Duodenal mucosa (tissue), 2 donors: ENCODE results near the gene STRBP.

Experiments used
- H3K27ac ChIP-seq: one replicate; pipeline ENCODE4 v1.7.0; 2013; ENCODE audit warnings: low read depth, low read length
- H3K27me3 ChIP-seq, 2 donors: one replicate each; pipeline ENCODE4 v1.7.0; 2013; ENCODE audit warnings: low read length in 2 of 2, control low read depth in 1 of 2; ENCODE audit not compliant: insufficient read depth in 2 of 2, control insufficient read depth in 1 of 2
- H3K36me3 ChIP-seq, 2 donors: one replicate each; pipeline ENCODE4 v1.7.0; 2013; ENCODE audit warnings: low read length in 2 of 2, control low read depth in 1 of 2; ENCODE audit not compliant: insufficient read depth in 2 of 2, control insufficient read depth in 1 of 2
- H3K4me1 ChIP-seq, 2 donors: one replicate each; pipeline ENCODE4 v1.7.0; 2013; ENCODE audit warnings: low read length in 2 of 2, control low read depth in 1 of 2; ENCODE audit not compliant: insufficient read depth in 2 of 2, control insufficient read depth in 1 of 2
- H3K4me3 ChIP-seq, 2 donors: one replicate each; pipeline ENCODE4 v1.7.0; 2013; ENCODE audit warnings: low read length in 2 of 2, low read depth in 1 of 2
- H3K9ac ChIP-seq, 2 donors: one replicate each; pipeline ENCODE4 v1.7.0; 2013; ENCODE audit warnings: low read length in 2 of 2, low read depth in 1 of 2
- H3K9me3 ChIP-seq, 2 donors: one replicate each; pipeline ENCODE4 v1.7.0; 2013; ENCODE audit warnings: low read length in 2 of 2, control low read depth in 1 of 2; ENCODE audit not compliant: control insufficient read depth in 1 of 2

STRBP gene

DNA sequence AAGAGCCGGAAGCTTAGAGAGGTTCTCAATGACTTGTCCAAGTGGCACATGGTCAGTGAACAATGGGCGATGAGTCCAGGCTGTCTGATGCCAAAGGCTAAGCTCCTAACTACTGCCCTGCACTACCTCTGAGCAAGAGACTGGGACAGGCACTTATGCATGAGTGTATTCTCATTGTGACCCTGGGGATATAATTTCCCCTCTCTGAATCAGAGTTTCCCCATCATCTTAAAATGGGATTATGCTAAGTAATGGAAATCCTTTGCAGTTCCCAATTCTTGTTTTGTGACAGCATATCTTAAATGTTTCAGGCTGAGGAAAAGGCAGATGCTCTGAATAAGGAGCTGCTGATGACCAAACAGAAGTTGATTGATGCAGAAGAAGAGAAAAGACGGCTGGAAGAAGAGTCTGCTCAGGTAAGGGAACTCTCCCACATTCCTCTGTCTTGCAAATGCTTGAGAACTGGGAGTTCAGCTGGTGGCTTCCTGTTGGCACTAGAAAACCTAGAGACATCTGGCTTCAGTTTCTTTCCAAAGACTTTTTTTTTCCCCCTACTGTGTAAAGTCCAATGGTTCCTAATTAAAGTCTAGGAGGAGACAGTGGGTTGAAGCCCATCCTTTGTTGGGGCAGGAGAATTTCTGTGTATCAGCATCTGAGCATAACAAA lies 170.8 kb downstream of the STRBP start:
- H3K9ac ChIP-seq, result no peak overlapping the region
- H3K36me3 ChIP-seq, result peaks cover 50 to 58% of the 10 kb centered on the region in 2 donors
- no peaks in the 10 kb centered on the region for H3K4me1 ChIP-seq
- no peak overlapping the region for H3K4me3 ChIP-seq
- no peaks in the 10 kb centered on the region for H3K9me3 ChIP-seq
- no peak overlapping the region for H3K27ac ChIP-seq
- H3K27me3 ChIP-seq, result no peaks in the 10 kb centered on the region

DNA sequence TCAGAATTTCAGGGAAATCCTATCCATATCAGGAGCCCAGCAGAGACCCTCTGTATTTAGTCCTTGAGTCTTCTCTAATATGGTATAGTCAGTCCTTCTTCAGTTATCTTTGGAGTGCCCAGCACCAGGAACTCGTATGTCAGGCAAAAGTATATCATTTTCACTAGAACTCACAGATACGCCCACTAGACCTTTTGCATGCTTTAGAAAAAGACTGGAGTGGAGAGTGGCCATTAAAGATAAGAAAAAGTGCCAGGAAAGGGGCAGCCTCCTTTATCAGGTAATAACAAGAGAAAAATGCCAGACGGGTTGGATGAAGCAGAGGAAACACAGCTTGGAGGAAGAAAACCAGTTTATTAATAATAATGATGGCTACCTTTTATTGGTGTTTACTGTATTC lies 171.4 kb downstream of the STRBP start:
- Histone ChIP-seq H3K27me3 (no peaks in the 10 kb centered on the region), H3K4me3 (no peak overlapping the region), H3K4me1 (no peaks in the 10 kb centered on the region), H3K9ac (no peak overlapping the region), H3K27ac (no peak overlapping the region), H3K36me3 (peaks cover 49 to 57% of the 10 kb centered on the region in 2 donors), H3K9me3 (no peaks in the 10 kb centered on the region)

DNA sequence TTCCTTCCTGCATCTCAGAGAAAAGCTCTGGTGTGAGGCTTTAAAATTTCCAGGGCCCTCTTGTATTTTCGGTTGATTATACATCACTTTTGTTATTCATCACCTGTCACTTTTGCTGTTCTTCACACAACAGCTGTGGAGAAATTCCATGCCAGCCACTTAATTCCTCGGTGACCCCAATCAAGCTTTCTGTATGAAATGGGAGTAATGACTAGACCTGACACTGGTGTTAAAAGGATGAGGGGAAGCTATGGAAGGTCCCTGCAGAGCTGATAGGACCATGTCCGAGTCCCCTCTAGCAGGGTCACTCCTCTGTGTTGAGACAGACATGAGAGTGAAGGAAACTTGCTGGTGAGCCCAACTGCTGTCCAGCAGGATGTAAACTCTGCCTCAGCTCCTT lies 175.2 kb downstream of the STRBP start:
- no peak overlapping the region for H3K9ac ChIP-seq
- H3K27ac ChIP-seq, result no peak overlapping the region
- H3K27me3 ChIP-seq, result no peaks in the 10 kb centered on the region
- H3K4me3 ChIP-seq, result no peak overlapping the region
- no peaks in the 10 kb centered on the region for H3K4me1 ChIP-seq
- H3K36me3 ChIP-seq, result peaks cover 30 to 54% of the 10 kb centered on the region in 2 donors
- no peaks in the 10 kb centered on the region for H3K9me3 ChIP-seq

DNA sequence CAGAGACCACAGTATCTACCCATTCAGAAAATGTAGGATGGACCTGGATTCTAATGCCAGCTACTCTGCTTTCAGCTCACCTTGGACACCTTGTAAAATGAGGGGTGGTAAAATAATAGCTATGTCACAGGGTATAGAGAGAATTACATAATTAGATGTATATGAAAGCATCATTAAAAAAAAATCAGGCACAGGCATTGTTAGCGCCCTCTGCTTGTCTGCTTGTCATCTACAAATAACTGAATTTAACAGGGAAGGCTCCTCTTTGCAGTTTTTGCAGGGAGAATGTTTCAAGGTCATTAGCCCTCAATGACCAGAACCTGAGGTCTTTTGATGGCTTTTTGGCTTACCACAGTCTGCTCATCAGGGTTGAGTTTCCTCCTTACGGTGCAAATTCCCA lies 176.9 kb downstream of the STRBP start:
- no peaks in the 10 kb centered on the region for H3K27me3 ChIP-seq
- H3K4me1 ChIP-seq, result no peaks in the 10 kb centered on the region
- H3K9me3 ChIP-seq, result no peaks in the 10 kb centered on the region
- peaks cover 21 to 47% of the 10 kb centered on the region in 2 donors for H3K36me3 ChIP-seq
- no peak overlapping the region for H3K4me3 ChIP-seq
- no peak overlapping the region for H3K27ac ChIP-seq
- no peak overlapping the region for H3K9ac ChIP-seq

DNA sequence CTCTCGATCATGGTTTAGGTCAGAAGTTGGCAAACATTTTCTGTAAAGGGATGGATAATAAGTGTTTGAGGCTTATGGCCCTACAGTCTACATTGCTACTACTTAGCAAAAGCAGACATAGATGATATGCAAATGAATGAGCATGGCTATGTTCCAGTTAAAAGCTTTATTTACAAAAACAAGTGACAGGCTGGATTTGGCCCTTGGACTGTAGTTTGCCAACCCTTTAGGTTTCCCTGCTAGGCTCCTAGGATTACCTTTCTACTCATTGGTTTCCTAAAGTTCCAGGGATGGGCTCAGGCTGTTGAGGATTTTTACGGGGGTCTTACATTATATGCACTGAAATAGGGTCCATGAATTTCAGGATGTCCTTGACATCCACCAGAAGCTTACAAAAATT lies 177.4 kb downstream of the STRBP start:
- no peaks in the 10 kb centered on the region for H3K9me3 ChIP-seq
- peaks cover 21 to 46% of the 10 kb centered on the region in 2 donors for H3K36me3 ChIP-seq
- no peak overlapping the region for H3K4me3 ChIP-seq
- no peak overlapping the region for H3K9ac ChIP-seq
- no peaks in the 10 kb centered on the region for H3K4me1 ChIP-seq
- H3K27me3 ChIP-seq, result no peaks in the 10 kb centered on the region
- no peak overlapping the region for H3K27ac ChIP-seq

DNA sequence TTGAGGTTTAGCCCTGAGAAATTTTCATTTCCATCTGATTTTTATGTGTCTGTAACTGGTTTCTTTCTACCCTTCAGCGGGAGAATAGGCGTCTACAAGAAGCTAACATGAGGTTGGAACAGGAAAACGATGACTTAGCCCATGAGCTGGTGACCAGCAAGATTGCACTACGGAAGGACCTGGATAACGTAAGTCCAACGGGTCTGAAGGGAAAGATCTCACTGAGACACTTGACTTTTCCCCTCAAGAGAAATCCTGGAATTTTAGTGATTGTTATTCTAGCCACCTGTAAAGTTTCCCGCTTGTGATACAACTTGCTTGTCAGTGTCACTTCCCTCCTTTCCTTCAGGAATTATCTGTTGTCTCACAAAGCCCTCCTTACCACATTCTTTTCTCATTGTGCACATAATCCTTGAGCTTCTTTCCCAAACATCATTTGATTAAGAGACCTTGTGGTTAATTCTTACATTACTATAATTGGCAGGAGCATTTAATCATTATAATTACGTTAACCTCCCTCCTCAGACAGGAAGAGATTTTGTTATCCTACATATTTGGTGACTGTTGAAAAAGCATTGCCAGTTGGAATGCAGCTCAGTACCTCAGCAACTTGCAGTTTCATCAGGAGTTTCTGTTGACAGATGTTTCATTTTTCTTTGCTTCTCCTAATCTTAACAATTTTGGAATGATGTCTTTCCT lies 178.0 kb downstream of the STRBP start:
- Histone ChIP-seq H3K9me3 (no peaks in the 10 kb centered on the region), H3K27ac (no peak overlapping the region), H3K4me3 (no peak overlapping the region), H3K9ac (no peak overlapping the region), H3K27me3 (no peaks in the 10 kb centered on the region), H3K4me1 (no peaks in the 10 kb centered on the region), H3K36me3 (peaks cover 21 to 50% of the 10 kb centered on the region in 2 donors)

DNA sequence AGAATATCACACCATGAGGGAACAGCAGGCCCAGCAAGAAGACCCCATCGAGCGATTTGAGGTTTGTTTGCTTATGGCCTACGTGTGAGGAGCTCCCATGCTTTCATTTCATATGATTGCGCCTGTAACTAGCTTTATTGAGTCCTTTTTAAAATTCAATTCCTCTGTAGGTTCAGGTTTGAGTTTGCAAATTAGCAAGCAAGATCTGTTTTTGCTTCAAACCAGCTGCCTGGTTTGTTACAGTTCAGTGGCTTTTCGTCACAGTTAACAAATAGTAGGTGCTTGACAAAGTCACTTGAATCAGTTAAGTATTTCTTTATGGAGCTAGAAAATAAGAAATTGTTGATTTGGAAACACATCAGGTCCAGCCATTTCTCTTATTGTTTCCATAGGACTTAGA lies 178.6 kb downstream of the STRBP start:
- Histone ChIP-seq H3K27ac (no peak overlapping the region), H3K9me3 (no peaks in the 10 kb centered on the region), H3K4me3 (no peak overlapping the region), H3K27me3 (no peaks in the 10 kb centered on the region), H3K9ac (no peak overlapping the region), H3K4me1 (no peaks in the 10 kb centered on the region), H3K36me3 (peaks cover 22 to 56% of the 10 kb centered on the region in 2 donors)

DNA sequence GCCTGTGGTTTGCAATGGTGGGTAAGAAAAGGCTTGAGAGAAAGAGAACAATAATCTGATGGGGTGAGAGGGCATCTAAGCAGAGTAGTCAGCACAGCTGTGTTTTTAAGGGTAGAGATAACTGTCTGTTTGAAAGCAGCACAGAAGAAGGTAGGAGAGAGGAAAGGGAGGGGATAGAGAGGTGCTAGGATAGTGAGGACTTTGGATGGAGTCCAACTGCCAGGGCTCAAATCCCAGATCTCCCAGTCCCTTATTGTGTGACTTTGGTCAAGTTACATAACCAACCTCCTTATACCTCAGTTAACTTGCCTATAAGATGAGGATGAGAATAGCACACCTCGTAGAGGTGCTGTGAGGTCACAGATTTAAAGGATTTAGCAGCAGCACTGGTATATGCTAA lies 179.3 kb downstream of the STRBP start:
- Histone ChIP-seq H3K4me3 (no peak overlapping the region), H3K27ac (no peak overlapping the region), H3K4me1 (no peaks in the 10 kb centered on the region), H3K9ac (no peak overlapping the region), H3K27me3 (no peaks in the 10 kb centered on the region), H3K9me3 (no peaks in the 10 kb centered on the region), H3K36me3 (peaks cover 27 to 60% of the 10 kb centered on the region in 2 donors)

DNA sequence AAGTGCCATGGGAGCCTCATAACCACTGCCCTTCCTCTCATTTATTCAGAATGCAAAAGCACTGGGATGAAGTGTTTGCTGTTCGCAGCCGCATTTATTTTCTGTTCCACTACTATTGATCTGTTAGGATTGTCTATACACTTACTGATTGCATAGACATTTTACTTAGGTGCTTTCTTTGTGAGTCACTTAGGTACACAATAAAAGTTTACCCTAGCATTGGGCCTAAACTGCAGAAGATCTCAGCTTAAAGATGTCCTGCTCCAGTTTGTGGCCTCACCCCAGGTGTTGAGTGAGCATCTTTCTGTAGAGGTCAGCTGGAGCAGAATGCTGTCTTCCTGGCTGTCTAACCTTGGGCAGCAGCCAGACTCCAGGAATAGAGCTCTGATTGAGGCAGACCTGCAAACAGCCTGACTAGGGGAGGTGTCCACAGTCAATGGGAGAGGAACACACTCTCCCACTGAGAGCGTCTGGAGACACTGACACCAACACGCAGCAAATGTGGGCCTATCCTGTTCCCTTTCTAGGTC lies 181.0 kb downstream of the STRBP start:
- no peaks in the 10 kb centered on the region for H3K4me1 ChIP-seq
- H3K9me3 ChIP-seq, result no peaks in the 10 kb centered on the region
- no peak overlapping the region for H3K27ac ChIP-seq
- no peak overlapping the region for H3K9ac ChIP-seq
- no peaks in the 10 kb centered on the region for H3K27me3 ChIP-seq
- H3K36me3 ChIP-seq, result peaks cover 23 to 60% of the 10 kb centered on the region in 2 donors
- no peak overlapping the region for H3K4me3 ChIP-seq

DNA sequence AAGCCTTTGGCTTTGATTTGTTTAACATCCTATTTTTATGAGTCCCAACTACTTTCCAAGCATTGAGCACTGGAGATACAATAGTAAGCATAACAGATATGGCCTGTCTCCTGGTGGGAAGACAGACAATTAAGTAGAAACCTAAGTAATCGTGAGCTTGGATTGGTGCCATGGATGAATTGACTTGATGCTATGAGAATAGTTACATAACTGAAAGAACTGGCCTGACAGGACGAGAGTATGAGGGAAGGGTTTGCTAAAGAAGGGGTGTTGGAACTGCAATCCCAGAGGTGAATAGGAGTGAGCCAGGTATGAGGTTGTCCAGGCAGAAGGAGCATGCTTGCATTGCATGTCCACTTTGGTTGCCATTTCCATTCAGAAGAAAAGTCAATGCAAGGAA lies 182.5 kb downstream of the STRBP start:
- no peak overlapping the region for H3K27ac ChIP-seq
- no peaks in the 10 kb centered on the region for H3K4me1 ChIP-seq
- no peak overlapping the region for H3K9ac ChIP-seq
- peaks cover 19 to 52% of the 10 kb centered on the region in 2 donors for H3K36me3 ChIP-seq
- no peaks in the 10 kb centered on the region for H3K9me3 ChIP-seq
- H3K4me3 ChIP-seq, result no peak overlapping the region
- H3K27me3 ChIP-seq, result no peaks in the 10 kb centered on the region
